Epithelial cell of esophagus (primary cell): ENCODE data around the gene CDKL1.
A peak's percentile ranks its signal among the peaks of the same experiment; 100 is the strongest.
"Not testable (repeated sequence)": the region's sequence is repeated elsewhere in the genome, so short reads cannot be mapped to it uniquely, and the experiment has no call there.

ENCODE experiments used
- DNase-seq: peaks from one replicate; pipeline ENCODE4 v3.0.0; 2010; ENCODE audit warnings: low read depth
- H3K4me3 ChIP-seq: 2 replicates; pipeline ENCODE4 v1.5.1; 2011; ENCODE audit warnings: mild to moderate bottlenecking, low read length, control low read depth
- CTCF ChIP-seq: IDR thresholded peaks from 2 replicates; pipeline ENCODE4 v1.5.1; 2011; ENCODE audit warnings: low read depth, mild to moderate bottlenecking, low read length, control low read depth, inconsistent platforms; ENCODE audit not compliant: insufficient read depth; ENCODE audit errors: missing control alignments

The CDKL1 gene

GRCh38 chr14:50364792-50365191 is 31.9 kb downstream of the CDKL1 start:
- DNase-seq = peak; percentile 61
- no peak overlapping the region for H3K4me3 ChIP-seq
- peak; percentile 14 for TF ChIP-seq CTCF

GRCh38 chr14:50363714-50364111 is 33.0 kb downstream of the CDKL1 start:
- DNase-seq = peak; percentile 15
- no peak for TF ChIP-seq CTCF
- H3K4me3 ChIP-seq = no peak overlapping the region

GRCh38 chr14:50362764-50363713 is 33.6 kb downstream of the CDKL1 start:
- TF ChIP-seq CTCF = no peak
- DNase-seq = no peak
- no peak overlapping the region for H3K4me3 ChIP-seq

GRCh38 chr14:50361473-50362403 is 34.9 kb downstream of the CDKL1 start:
- H3K4me3 ChIP-seq, DNase-seq: not testable (repeated sequence)

- no peak overlapping the region for H3K4me3 ChIP-seq
- peak; percentile 91 for DNase-seq
- TF ChIP-seq CTCF = no peak
Observed at GRCh38 chr14:50360851-50361250, 35.8 kb downstream of the CDKL1 start.

- no peak for TF ChIP-seq CTCF
- no peak for DNase-seq
- no peak overlapping the region for H3K4me3 ChIP-seq
Observed at GRCh38 chr14:50360093-50360492, 36.6 kb downstream of the CDKL1 start.

- TF ChIP-seq CTCF = no peak
- no peak for DNase-seq
- no peak overlapping the region for H3K4me3 ChIP-seq
Observed at GRCh38 chr14:50359631-50360030, 37.0 kb downstream of the CDKL1 start.
